ENCODE measurements around the gene CHMP5. TPM values are rescaled to one million over a fixed set of nuclear protein-coding genes. Genes with fewer than 3 reads are reported as not detected.
A peak's percentile ranks its signal among the peaks of the same experiment; 100 is the strongest.

CHMP5 gene
- 100 to 1,000 TPM in 1 of 3 donors, 10 to 100 TPM in 2; 27.3 to 104 (median 51.4) TPM for polyA plus RNA-seq

GRCh38 chr9:33264473-33265177 is at the start of gene CHMP5, which contains the start of gene BAG1:
Gene CHMP5 (plus strand): TSS chr9:33265049. CDS start chr9:33265079, 30 bp downstream.
Gene BAG1 (minus strand): TSS chr9:33264708.
- peak within 1 kb of the TSS; percentile 87 for H3K27ac ChIP-seq (ENCODE audit: low read depth, low read length)
- 0 to 1% (median 0%) methylated on average over 53 to 67 of the region's 67 CpGs for WGBS, 3 donors

GRCh38 chr9:33220681-33221567 is 43.9 kb upstream of the CHMP5 start:
- H3K27ac ChIP-seq (ENCODE audit: low read depth, low read length) = no peak overlapping the region
- WGBS, 3 donors = 75 to 80% (median 76%) methylated on average over 14 of the region's 14 CpGs

- 86 to 91% (median 88%) methylated on average over 3 of the region's 3 CpGs for WGBS, 3 donors
These were observed 43.3 kb upstream of the CHMP5 start for GRCh38 chr9:33221568-33221884.

GRCh38 chr9:33222031-33222430 is 42.8 kb upstream of the CHMP5 start:
- WGBS, 3 donors = 62 to 72% (median 67%) methylated on average over 3 of the region's 3 CpGs
- no peak overlapping the region for H3K27ac ChIP-seq (ENCODE audit: low read depth, low read length)

More at GRCh38 chr9:33221568-33221884, 43.3 kb upstream of the CHMP5 start:
- no peak overlapping the region for H3K27ac ChIP-seq (ENCODE audit: low read depth, low read length)

- H3K27ac ChIP-seq (ENCODE audit: low read depth, low read length) = no peak overlapping the region
- 53 to 89% (median 81%) methylated on average over 1 of the region's 1 CpG for WGBS, 3 donors
These were observed 41.2 kb upstream of the CHMP5 start for GRCh38 chr9:33223696-33224095.

- 21 to 28% (median 25%) methylated on average over 6 of the region's 6 CpGs for WGBS, 3 donors
- H3K27ac ChIP-seq (ENCODE audit: low read depth, low read length) = no peak overlapping the region
These were observed 39.3 kb upstream of the CHMP5 start for GRCh38 chr9:33225319-33226147.

- H3K27ac ChIP-seq (ENCODE audit: low read depth, low read length) = no peak overlapping the region
- 52 to 80% (median 58%) methylated on average over 10 of the region's 10 CpGs for WGBS, 3 donors
These were observed 37.8 kb upstream of the CHMP5 start for GRCh38 chr9:33227008-33227398.

GRCh38 chr9:33227741-33228140 is 37.1 kb upstream of the CHMP5 start:
- 74 to 86% (median 83%) methylated on average over 8 of the region's 8 CpGs for WGBS, 3 donors
- H3K27ac ChIP-seq (ENCODE audit: low read depth, low read length) = no peak overlapping the region

- H3K27ac ChIP-seq (ENCODE audit: low read depth, low read length) = no peak overlapping the region
- 52 to 88% (median 73%) methylated on average over 4 of the region's 4 CpGs for WGBS, 3 donors
These were observed 36.2 kb upstream of the CHMP5 start for GRCh38 chr9:33228606-33229005.

- H3K27ac ChIP-seq (ENCODE audit: low read depth, low read length) = no peak overlapping the region
- 62 to 85% (median 82%) methylated on average over 9 of the region's 9 CpGs for WGBS, 3 donors
These were observed 35.3 kb upstream of the CHMP5 start for GRCh38 chr9:33229359-33230114.

GRCh38 chr9:33230756-33231622 is 33.9 kb upstream of the CHMP5 start:
- H3K27ac ChIP-seq (ENCODE audit: low read depth, low read length) = no peak overlapping the region
- WGBS, 3 donors = 85 to 90% (median 85%) methylated on average over 13 of the region's 13 CpGs

GRCh38 chr9:33231623-33231942 is 33.3 kb upstream of the CHMP5 start:
- 84 to 96% (median 88%) methylated on average over 2 of the region's 2 CpGs for WGBS, 3 donors

GRCh38 chr9:33232815-33233214 is 32.0 kb upstream of the CHMP5 start:
- 90 to 93% (median 92%) methylated on average over 6 of the region's 6 CpGs for WGBS, 3 donors
- H3K27ac ChIP-seq (ENCODE audit: low read depth, low read length) = no peak overlapping the region

More at GRCh38 chr9:33231623-33231942, 33.3 kb upstream of the CHMP5 start:
- no peak overlapping the region for H3K27ac ChIP-seq (ENCODE audit: low read depth, low read length)

- WGBS, 3 donors = 28 to 44% (median 35%) methylated on average over 1 of the region's 1 CpG
- no peak overlapping the region for H3K27ac ChIP-seq (ENCODE audit: low read depth, low read length)
These were observed 31.1 kb upstream of the CHMP5 start for GRCh38 chr9:33233626-33234342.

GRCh38 chr9:33234511-33235467 is 30.1 kb upstream of the CHMP5 start:
- 72 to 87% (median 85%) methylated on average over 9 of the region's 9 CpGs for WGBS, 3 donors
- H3K27ac ChIP-seq (ENCODE audit: low read depth, low read length) = no peak overlapping the region

- no peak overlapping the region for H3K27ac ChIP-seq (ENCODE audit: low read depth, low read length)
- WGBS, 3 donors = 70 to 78% (median 73%) methylated on average over 3 of the region's 3 CpGs
These were observed 28.3 kb upstream of the CHMP5 start for GRCh38 chr9:33236571-33236970.

Data from adipose tissue (tissue), 3 donors.